ENCODE results near the gene FOXI1. TPM values are rescaled to one million over a fixed set of nuclear protein-coding genes. Genes with fewer than 3 reads are reported as not detected.

Gene FOXI1
- total RNA-seq, 2 experiments from 2014 or later: not detected

DNA sequence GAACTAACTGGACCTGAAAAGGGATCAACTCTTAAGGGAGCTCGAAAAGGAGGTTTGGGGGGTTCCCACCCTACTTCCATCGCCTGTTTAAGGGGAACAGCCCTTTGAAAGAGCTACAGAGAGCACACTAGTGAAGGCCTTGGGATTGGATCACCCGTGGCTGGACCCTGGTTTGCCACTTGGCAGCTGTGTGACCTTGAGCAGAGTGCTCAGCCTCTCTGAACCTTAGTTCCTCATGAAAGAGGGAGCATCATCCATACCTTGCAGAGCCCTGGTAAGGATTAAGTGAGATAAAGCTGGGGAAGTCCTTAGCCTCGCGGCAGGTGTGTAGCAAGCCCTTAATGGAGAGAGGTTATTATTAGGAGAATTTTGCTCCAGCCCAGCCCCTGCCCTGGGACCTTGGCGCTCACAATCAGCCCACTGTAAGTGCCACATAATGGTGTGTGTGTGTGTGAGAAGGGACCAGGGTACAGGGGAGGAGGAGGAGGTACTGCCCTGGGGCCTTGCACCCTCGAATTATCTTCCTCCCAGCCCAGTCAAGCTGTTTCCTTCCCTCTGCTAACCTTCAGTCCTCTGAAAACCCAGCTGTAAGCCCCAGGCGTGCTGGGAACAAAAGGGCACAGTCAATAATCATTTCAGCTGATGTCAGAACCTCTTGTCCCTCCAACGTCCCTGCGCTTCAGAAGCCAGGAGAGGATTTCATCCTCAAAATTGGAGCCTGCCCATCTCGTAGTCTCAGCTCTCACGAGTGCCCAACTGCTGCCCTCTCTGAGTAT is 42.9 kb downstream of the FOXI1 start:
- H3K36me3 Mint-ChIP-seq (ENCODE audit: low read depth): no peaks in the 10 kb centered on the region
- no peaks in the 10 kb centered on the region for H3K27me3 Mint-ChIP-seq (ENCODE audit: low read depth)
- no peak for DNase-seq
- H3K9me3 Mint-ChIP-seq: no peaks in the 10 kb centered on the region
- no peak overlapping the region for H3K4me3 Mint-ChIP-seq
- CTCF ChIA-PET: no interaction called here
- H3K27ac Mint-ChIP-seq: no peak overlapping the region
- no peaks in the 10 kb centered on the region for H3K4me1 Mint-ChIP-seq (ENCODE audit: low read depth)
- intact Hi-C loops (cut with micrococcal nuclease): no loop called here

DNA sequence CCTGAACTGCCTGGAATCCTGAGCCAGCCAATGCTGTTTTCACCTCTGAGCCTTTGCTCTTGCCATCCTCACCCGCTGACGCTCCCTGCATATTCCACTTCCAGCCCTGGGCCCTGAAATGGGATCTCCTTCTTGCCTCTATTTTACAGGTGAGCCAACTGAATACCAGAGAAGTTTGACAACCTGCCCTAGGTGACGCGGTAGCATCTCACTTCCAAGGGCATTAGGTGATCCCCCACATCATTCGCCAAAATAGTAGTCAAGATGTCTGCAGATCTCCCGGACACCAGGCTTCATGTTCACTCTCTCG is 43.5 kb downstream of the FOXI1 start:
- Mint-ChIP-seq H3K9me3 (no peaks in the 10 kb centered on the region), H3K4me1 (ENCODE audit: low read depth) (no peaks in the 10 kb centered on the region)
- intact Hi-C loops (cut with micrococcal nuclease): no loop called here

DNA sequence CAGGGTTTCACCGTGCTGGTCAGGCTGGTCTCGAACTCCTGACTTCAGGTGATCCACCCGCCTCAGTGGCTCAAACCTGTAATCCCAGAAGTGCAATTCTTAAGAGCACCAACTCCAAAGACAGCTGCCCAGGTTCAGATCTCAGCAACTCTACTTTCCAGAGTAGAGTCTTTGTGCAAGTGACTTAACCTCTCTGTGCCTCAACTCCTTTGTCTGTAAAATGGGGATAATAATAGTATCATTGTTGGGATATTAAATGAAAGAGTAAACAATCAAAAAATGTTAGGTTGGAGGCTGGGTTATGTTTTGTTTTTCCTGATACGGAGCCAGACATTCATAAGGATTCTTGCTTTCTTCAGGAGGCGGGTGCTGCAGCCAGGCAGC is 45.0 kb downstream of the FOXI1 start:
- H3K4me3 Mint-ChIP-seq: no peak overlapping the region
- CTCF ChIA-PET: no interaction called here
- H3K9me3 Mint-ChIP-seq: no peaks in the 10 kb centered on the region
- no peak for DNase-seq
- H3K4me1 Mint-ChIP-seq (ENCODE audit: low read depth): no peaks in the 10 kb centered on the region
- no peaks in the 10 kb centered on the region for H3K36me3 Mint-ChIP-seq (ENCODE audit: low read depth)
- H3K27me3 Mint-ChIP-seq (ENCODE audit: low read depth): no peaks in the 10 kb centered on the region
- intact Hi-C loops (cut with micrococcal nuclease): no loop called here
- H3K27ac Mint-ChIP-seq: no peak overlapping the region

More for the DNA sequence above, 43.5 kb downstream of the FOXI1 start:
- DNase-seq: no peak
- H3K36me3 Mint-ChIP-seq (ENCODE audit: low read depth): no peaks in the 10 kb centered on the region
- CTCF ChIA-PET: no interaction called here
- H3K27ac Mint-ChIP-seq: no peak overlapping the region
- no peak overlapping the region for H3K4me3 Mint-ChIP-seq
- no peaks in the 10 kb centered on the region for H3K27me3 Mint-ChIP-seq (ENCODE audit: low read depth)

DNA sequence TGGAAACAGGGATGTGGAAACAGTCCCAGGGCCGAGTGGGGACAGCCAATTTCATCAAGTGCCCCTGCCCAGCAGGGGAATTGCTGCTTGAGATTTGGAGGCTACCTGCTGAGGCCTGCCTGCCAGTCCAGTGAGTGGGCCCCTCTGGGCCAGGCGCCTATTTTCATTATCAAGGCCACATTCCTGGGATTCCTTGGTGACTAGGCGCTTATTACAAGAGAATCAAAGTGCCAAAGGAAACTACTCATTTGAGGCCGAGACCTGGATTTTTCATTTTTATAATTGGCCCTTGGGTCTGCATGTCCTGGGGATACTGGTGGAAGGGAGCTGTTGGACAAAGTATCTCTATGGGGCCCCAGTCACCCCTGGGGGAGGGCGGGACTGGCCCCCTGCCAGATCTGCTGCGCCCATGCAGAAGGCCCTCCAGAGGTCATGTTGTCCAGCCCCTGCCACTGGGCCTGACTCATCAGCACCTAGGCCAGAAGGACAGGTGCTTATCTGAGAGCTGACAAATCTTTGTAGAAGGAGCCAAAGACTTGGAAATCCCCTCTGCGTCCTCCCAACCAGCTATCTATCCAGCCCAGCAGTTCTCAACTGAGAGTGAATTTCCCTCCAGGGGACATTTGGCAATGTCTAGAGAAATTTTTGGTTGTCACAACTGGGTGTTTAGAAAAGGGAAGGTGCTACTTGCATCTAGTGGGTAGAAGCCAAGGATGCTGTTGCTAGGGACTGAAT is 45.6 kb downstream of the FOXI1 start:
- Mint-ChIP-seq H3K4me1 (ENCODE audit: low read depth) (no peaks in the 10 kb centered on the region), H3K27me3 (ENCODE audit: low read depth) (no peaks in the 10 kb centered on the region), H3K36me3 (ENCODE audit: low read depth) (no peaks in the 10 kb centered on the region), H3K9me3 (no peaks in the 10 kb centered on the region), H3K4me3 (no peak overlapping the region), H3K27ac (no peak overlapping the region)
- CTCF ChIA-PET: no interaction called here
- DNase-seq: no peak
- intact Hi-C loops (cut with micrococcal nuclease): no loop called here

DNA sequence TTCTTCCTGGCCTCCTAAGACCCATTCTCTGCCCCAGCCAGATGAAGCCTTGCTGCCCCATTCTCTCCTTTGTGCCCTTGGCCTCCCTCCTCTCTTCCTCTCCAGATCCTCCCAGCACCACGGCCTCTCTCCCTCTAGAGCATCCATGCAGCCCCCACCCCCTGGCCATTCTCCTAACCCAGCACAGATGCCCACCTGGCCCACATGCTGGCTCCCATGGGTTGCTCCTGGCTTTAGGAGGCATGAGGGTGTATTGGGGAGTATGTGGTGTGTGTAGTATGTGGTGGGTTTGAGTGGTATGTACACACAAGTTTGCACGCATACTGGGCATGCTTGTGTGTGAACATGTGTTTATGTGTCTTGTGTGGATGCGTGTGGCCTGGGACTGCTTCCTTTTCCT is 47.1 kb downstream of the FOXI1 start:
- H3K27me3 Mint-ChIP-seq (ENCODE audit: low read depth): no peaks in the 10 kb centered on the region
- no peaks in the 10 kb centered on the region for H3K4me1 Mint-ChIP-seq (ENCODE audit: low read depth)
- no peak for DNase-seq
- H3K4me3 Mint-ChIP-seq: no peak overlapping the region
- no peaks in the 10 kb centered on the region for H3K9me3 Mint-ChIP-seq
- CTCF ChIA-PET: no interaction called here
- H3K36me3 Mint-ChIP-seq (ENCODE audit: low read depth): no peaks in the 10 kb centered on the region
- H3K27ac Mint-ChIP-seq: no peak overlapping the region
- intact Hi-C loops (cut with micrococcal nuclease): no loop called here

DNA sequence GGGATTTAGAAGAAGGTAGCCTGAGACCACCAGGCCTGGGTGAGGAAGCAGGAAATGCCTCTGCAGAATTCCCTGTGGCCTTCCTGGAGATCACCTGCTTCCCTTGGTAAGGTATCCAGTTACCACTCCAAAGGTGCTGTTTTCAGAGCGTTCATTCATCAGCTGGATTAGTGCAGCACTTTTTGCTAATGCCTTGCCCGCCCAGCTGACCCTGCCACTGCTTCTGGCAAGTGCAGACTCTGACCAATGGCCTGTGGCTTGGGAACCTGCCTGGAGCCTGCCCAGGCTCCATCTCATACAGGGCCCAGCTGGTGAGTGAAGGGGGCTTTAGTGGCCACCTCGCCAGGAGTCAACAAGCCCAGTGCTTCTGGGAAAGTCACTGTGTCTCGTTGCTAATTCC is 48.6 kb downstream of the FOXI1 start:
- H3K9me3 Mint-ChIP-seq: no peaks in the 10 kb centered on the region
- H3K4me1 Mint-ChIP-seq (ENCODE audit: low read depth): no peaks in the 10 kb centered on the region
- intact Hi-C loops (cut with micrococcal nuclease): no loop called here
- H3K27me3 Mint-ChIP-seq (ENCODE audit: low read depth): no peaks in the 10 kb centered on the region
- no peaks in the 10 kb centered on the region for H3K36me3 Mint-ChIP-seq (ENCODE audit: low read depth)
- CTCF ChIA-PET: no interaction called here
- no peak overlapping the region for H3K4me3 Mint-ChIP-seq
- H3K27ac Mint-ChIP-seq: no peak overlapping the region
- DNase-seq: no peak

DNA sequence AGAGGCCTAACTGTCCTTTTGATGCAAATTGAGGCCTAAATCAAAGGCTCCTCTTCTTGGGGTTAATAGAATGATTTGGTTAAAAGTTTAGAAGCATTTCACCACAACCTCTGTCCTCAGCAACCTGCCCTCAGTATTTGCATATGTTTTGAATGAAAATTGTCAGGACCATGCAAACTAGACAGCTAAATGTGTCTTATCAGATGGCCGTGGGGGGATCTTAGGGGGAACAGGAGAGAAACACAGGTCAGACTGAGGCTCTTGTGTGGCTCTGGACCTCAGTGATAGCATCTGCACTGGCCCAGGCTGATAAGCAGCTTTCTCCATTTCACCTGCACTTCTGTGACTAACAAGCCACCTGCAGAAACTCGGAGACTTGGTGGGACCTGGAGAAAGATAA is 49.0 kb downstream of the FOXI1 start:
- CTCF ChIA-PET: no interaction called here
- no peak overlapping the region for H3K27ac Mint-ChIP-seq
- intact Hi-C loops (cut with micrococcal nuclease): no loop called here
- H3K4me3 Mint-ChIP-seq: no peak overlapping the region
- no peaks in the 10 kb centered on the region for H3K27me3 Mint-ChIP-seq (ENCODE audit: low read depth)
- H3K4me1 Mint-ChIP-seq (ENCODE audit: low read depth): no peaks in the 10 kb centered on the region
- no peaks in the 10 kb centered on the region for H3K36me3 Mint-ChIP-seq (ENCODE audit: low read depth)
- DNase-seq: no peak
- no peaks in the 10 kb centered on the region for H3K9me3 Mint-ChIP-seq

DNA sequence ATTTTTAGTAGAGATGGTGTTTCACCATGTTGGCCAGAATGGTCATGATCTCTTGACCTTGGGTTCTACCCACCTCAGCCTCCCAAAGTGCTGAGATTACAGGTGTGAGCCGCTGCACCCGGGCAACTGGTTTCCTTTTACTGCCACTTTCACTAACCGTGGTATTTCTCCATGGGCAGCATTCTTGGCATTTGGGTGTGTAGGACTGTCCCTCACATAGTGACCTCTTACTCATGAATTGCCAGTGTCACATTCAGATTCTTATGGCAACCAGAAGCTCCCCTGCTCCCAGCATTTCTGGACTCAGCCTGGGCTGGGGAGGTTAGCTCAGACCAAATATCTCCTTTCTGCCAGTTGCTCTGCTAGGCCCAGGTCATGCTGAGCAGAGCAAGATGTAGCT is 50.1 kb downstream of the FOXI1 start:
- Mint-ChIP-seq H3K27ac (no peak overlapping the region), H3K36me3 (ENCODE audit: low read depth) (no peaks in the 10 kb centered on the region), H3K9me3 (no peaks in the 10 kb centered on the region), H3K4me3 (no peak overlapping the region), H3K27me3 (ENCODE audit: low read depth) (no peaks in the 10 kb centered on the region), H3K4me1 (ENCODE audit: low read depth) (no peaks in the 10 kb centered on the region)
- no peak for DNase-seq
- CTCF ChIA-PET: interaction anchor here (0.7 to 1.6 kb wide), 2 partner anchors 29 to 729 kb away, joined by 4 read pairs; no protein-coding TSS in a partner anchor
- intact Hi-C loops (cut with micrococcal nuclease): no loop called here

DNA sequence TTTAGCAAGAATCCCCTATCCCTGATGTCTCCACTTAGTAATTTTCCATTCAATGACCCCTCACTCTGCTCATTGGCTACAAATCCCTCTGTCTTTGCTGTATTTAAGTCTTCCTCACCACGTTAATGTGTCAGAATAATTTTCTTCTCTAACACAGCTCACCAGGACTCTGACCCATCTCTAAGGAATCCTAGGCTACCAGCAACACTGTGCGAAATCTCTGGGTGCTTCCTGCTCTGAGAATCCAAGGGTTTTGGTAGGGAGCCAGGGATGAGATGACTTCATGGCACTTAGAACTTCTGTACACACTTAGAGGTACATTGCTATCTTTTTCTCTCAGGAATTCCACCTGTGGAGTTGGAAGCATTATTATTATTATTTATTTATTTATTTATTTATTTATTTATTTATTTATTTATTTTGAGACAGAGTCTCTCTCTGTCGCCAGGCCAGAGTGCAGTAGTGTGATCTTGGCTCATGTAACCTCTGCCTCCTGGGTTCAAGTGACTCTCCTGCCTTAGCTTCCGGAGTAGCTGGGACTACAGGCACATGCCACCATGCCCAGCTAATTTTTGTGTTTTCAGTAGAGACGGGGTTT is 53.5 kb downstream of the FOXI1 start:
- Mint-ChIP-seq H3K36me3 (ENCODE audit: low read depth) (no peaks in the 10 kb centered on the region), H3K4me3 (no peak overlapping the region), H3K27ac (no peak overlapping the region), H3K4me1 (ENCODE audit: low read depth) (no peaks in the 10 kb centered on the region), H3K27me3 (ENCODE audit: low read depth) (no peaks in the 10 kb centered on the region), H3K9me3 (no peaks in the 10 kb centered on the region)
- intact Hi-C loops (cut with micrococcal nuclease): no loop called here
- no peak for DNase-seq
- CTCF ChIA-PET: interaction anchor here (0.6 kb wide), 1 partner anchor 268 kb away, joined by 4 read pairs; no protein-coding TSS in a partner anchor

Other genes starting within 250 kb of the FOXI1 start
- gene INSYN2B, start 125.4 kb upstream of the FOXI1 start, total RNA-seq: not detected
- gene C5orf58, start 127.1 kb downstream of the FOXI1 start, total RNA-seq: not detected
- gene LCP2, start 191.9 kb downstream of the FOXI1 start, total RNA-seq: 100 to 1,000 TPM; 115 to 122 TPM

All from activated naive CD4-positive, alpha-beta T cell treated with anti-CD3 and anti-CD28 coated beads for 36 hours (primary cell).